Stimulated activated CD4-positive, alpha-beta T cell treated with anti-CD3 and anti-CD28 coated beads, Interleukin-4, amount 100 ng/mL, for 24 hours (primary cell): ENCODE results near the gene ZNF773.
"Not testable (repeated sequence)": the region's sequence is repeated elsewhere in the genome, so short reads cannot be mapped to it uniquely, and the experiment has no call there.

Experiments used
- DNase-seq: peaks from one replicate; pipeline ENCODE4 v3.0.0-alpha.2; 2020

The ZNF773 gene

DNA sequence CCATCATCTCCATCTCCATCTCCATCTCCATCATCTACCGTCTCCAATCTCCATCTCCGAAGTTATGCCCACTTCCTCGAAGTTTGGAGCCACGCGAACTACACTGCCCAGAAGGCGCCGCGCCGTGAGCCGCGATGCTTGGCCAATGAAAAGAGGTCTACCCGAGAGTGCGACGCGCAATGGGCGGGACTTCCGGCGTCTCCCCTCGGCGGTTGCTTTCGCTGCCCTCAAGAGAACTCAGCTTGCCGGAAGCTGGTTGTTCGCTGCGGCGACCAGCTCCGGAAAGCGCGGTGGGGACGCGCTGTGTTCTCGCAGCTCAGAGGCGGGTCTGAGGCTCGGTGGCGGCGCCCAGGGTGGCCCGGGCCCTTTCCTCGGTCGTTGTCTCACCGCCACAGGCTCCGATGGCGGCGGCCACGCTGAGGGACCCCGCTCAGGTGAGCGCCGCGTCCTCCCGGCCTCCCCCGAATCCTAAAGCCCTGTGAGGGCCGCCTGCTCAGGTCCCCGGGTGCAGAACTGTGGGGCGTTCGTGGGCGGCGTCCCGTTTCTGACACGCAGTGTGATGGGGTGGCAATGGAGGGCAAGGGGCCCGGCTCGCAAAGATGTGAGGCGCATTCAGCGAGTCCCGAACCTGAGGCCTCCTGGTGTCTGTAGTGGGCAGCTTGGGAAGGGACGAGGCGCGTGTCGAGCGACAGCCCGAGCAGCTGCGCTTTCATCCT lies at the start of gene ZNF773:
Gene ZNF773, plus strand, starts transcription at position 259 of the 716 bp plus-strand sequence. Its CDS starts 143 bp downstream, at position 402.
- peak; percentile 97 for DNase-seq

GRCh38 chr19:57452307-57452706 lies 47.4 kb upstream of the ZNF773 start:
- DNase-seq, result no peak

- no peak for DNase-seq
These were observed 33.9 kb upstream of the ZNF773 start for GRCh38 chr19:57465680-57466381.

DNA sequence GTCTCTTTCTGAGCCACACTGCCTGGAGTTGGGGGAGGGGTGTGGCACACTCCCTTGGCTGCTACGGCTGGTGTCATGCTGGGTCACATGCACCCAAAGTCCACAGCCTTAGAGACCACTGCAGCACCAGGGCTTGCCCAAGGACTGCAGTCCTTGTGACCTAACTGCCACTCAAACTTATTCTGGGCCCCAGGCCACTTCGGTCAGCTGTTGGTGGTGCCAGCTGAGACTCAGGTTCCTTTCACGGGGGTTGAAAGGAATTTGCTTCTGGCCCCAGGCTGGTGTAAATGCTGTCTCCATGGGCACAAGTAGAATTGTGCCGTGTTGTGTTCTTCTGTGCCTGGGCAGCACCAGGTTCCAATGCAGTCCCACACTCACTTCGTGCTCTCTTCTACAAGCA lies 33.2 kb upstream of the ZNF773 start:
- no peak for DNase-seq

GRCh38 chr19:57473646-57474045 lies 26.1 kb upstream of the ZNF773 start:
- DNase-seq, result no peak

GRCh38 chr19:57477191-57478008 lies 22.3 kb upstream of the ZNF773 start, which contains the start of gene ZNF772:
Gene ZNF772, minus strand, starts transcription at chr19:57477566. Its CDS starts 257 bp downstream, at chr19:57477309.
- DNase-seq, result peak; percentile 93

DNA sequence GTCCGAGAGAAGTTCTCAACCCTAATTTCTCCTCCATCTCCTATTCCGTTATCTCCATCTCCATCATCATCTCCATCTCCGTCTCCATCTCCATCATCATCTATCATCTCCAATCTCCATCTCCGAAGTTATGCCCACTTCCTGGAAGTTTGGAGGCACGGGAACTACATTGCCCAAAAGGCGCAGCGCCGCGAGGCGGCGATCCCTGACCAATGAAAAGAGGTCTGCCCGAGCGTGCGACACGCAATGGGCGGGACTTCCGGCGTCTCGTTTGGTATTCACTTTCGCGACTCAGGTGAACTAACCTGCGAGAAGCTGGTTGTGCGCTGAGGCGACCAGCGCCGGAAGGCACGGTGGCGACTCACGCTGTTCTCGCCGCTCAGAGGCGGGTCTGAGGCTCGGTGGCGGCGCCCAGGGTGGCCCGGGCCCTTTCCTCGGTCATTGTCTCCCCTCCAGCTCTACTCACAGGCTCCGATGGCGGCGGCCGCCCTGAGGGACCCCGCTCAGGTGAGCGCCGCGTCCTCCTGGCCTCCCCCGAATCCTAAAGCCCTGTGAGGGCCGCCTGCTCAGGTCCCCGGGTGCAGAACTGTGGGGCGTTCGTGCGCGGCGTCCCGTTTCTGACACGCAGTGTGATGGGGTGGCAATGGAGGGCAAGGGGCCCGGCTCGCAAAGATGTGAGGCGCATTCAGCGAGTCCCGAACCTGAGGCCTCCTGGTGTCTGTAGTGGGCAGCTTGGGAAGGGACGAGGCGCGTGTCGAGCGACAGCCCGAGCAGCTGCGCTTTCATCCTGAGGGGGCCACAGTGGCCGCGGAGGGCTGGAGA lies 12.1 kb upstream of the ZNF773 start, which contains the start of gene ZNF419:
Gene ZNF419, plus strand, starts transcription at position 274 of the 822 bp plus-strand sequence. Its CDS starts 201 bp downstream, at position 475.
- DNase-seq, result peak; percentile 95

DNA sequence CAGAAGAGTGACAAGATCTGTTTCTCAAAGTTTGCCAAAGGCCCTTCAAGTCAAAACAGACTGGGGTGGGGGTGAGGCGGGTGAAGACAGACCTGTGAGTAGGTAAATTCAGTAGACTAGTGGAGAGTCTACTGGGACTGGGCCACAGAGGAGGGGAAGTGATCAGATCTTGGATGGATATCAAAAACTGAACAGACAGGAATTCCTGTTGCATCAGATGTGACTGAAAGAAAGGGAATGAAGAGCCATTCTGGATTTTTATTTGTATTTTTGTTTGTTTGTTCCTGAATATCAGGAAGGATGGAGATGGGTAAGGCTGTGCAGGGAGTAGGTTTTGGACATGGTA lies 11.5 kb upstream of the ZNF773 start:
- not testable (repeated sequence) for DNase-seq

- DNase-seq, result not testable (repeated sequence)
These were observed 432 bp upstream of the ZNF773 start for GRCh38 chr19:57499332-57499679.

- not testable (repeated sequence) for DNase-seq
These were observed 662 bp downstream of the ZNF773 start for GRCh38 chr19:57500400-57500799.

DNA sequence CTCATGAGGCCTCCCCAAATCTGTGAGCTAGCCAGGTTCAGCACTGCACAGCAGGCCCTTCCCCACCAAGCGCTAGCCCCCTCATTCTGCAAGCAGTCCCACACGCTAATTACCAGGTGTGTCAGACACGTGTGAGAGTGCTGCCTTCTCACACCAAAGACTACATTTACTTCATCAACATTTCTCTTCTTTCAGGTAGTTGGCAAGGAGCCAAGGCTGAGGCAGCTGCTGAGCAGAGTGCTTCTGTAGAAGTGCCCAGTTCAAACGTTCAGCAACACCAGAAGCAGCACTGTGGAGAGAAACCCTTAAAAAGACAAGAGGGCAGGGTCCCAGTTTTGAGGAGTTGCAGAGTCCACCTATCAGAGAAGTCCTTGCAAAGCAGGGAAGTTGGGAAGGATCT lies 6.4 kb downstream of the ZNF773 start:
- no peak for DNase-seq

GRCh38 chr19:57511484-57511883 lies 11.7 kb downstream of the ZNF773 start:
- DNase-seq, result no peak

- no peak for DNase-seq
These were observed 13.1 kb downstream of the ZNF773 start for GRCh38 chr19:57512845-57513244.

DNA sequence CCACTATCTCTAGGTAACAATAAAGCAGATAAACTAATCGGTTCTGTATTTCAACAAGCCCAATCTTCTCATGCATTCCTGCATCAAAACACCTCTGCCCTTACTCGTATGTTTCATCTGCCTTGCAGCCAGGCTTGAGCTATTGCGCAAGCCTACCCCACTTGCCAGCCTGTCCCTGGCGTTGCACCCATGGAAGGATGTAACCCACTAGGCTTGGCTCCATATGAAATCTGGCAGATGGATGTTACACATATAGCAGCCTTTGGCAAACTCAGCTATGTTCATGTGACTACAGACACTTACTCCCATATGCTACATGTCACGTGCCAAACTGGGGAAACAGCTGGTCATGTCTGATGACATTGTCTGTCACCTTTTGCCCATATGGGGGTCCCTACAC lies 15.5 kb downstream of the ZNF773 start:
- DNase-seq, result no peak

- not testable (repeated sequence) for DNase-seq
These were observed 18.3 kb downstream of the ZNF773 start for GRCh38 chr19:57518021-57518420.

GRCh38 chr19:57527136-57527881 lies 27.6 kb downstream of the ZNF773 start, which contains the start of gene ZNF549:
Gene ZNF549, plus strand, starts transcription at chr19:57527356. Its CDS starts 218 bp downstream, at chr19:57527574.
- peak; percentile 91 for DNase-seq

DNA sequence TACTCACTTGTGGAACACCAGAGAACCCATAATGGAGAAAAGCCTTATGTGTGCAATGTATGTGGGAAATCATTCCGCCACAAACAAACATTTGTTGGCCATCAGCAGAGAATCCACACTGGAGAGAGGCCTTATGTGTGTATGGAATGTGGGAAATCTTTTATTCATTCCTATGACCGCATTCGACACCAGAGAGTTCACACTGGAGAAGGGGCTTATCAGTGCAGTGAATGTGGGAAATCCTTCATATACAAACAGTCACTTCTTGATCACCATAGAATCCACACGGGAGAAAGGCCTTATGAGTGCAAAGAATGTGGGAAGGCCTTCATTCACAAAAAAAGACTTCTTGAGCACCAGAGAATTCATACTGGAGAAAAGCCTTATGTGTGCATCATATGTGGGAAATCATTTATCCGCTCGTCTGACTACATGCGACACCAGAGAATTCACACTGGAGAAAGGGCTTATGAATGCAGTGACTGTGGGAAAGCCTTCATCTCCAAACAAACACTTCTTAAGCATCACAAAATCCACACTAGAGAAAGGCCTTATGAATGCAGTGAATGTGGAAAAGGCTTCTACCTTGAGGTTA lies 38.3 kb downstream of the ZNF773 start:
- no peak for DNase-seq

DNA sequence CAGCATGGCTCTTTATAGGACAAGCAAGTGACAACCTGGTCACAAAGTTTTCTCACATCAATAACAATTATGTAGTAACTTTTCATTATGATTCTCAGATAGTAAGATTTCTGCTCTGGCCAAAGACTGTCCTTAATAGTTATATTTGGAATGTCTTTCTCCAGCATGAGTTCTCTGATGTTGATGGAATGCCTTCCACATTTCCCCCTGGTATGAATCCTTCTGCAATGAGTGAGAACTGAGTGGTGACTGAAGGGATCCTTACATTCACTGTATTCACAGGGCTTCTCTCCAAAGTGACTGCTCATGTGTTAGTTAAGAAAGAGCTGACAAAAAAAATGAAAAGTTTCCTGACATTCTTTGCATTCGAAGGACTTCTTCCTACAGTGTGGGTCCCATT lies 46.8 kb downstream of the ZNF773 start:
- no peak for DNase-seq

DNA sequence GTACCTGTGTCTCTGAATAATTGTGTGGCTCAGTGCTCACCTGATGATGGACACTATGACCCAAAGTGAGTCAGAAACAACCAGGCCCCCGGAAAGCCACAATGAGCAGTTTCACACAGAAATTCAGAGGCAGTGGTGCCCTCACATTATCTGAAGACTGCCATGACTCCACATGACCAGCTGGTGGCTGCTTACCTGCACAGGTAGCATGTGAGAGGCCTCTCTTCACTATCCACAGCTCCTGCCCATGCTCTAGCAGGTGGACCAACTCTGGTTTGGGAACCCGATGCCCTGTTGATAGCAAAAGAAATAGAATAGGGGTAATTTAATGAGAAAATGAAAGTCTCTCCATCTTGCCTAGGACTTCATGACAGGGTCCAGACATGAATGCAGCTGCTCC lies 52.7 kb downstream of the ZNF773 start:
- no peak for DNase-seq

- DNase-seq, result no peak
These were observed 57.9 kb downstream of the ZNF773 start for GRCh38 chr19:57557659-57558058.
